ENCODE results near the gene ZNF211. TPM values are rescaled to one million over a fixed set of nuclear protein-coding genes. Genes with fewer than 3 reads are reported as not detected.

Gene ZNF211
- total RNA-seq, 1 donor from 2014 or later = 14.2 TPM

DNA sequence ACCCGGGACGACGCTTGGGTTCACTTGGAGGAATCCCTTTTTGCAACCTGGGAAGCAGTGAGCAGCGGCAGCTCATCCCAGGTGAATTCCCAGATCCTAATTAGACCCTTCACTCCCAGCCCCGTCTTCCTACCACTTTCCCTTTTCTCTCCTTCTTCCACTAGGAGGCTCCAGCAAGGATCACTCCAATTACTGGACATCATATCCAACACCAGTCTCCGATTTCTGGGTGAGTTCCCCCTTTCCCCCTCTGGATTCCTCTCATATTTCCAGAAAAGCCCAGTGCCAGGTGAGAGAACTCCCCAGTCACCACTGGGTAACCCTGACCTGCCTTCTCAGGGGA is 18.7 kb downstream of the ZNF211 start:
- intact Hi-C loops (cut with DNase I) = no loop called here
- DNase-seq (ENCODE audit: low spot score) = no peak

DNA sequence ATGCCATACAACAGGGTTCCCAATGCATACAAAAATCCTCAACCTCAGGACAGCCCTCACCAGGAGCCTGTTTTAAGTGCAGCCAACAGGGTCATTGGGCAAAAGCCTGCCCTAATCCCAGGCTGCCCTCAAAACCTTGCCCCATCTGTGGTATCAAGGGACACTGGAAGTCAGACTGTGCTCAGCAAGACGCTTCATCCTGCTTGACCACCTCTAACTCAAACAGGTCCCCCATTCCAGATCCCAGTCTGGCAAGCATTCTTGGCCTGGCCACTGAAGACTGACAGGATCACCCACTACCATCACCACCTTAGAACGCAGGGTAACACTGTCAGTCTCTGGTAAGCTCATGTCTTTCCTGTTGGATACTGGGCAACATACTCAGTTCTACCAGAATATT is 20.7 kb downstream of the ZNF211 start:
- DNase-seq (ENCODE audit: low spot score) = no peak

DNA sequence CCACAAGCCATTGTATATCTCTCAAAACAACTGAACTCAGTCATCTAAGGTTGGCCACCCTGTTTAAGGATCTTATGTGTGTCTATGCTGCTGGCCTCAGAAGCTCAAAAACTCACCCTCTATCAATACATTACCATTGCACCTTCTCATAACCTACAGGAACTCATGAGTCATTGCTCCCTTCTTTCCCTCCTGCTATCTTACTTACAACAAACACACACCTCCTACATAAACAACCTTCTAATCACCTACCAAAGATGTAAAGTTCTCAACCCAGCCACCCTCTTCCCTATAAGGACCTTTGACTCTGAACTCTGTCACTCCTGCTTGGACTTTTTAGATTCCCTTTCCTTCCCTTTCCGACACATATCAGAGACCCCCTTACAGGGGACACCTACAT is 22.5 kb downstream of the ZNF211 start:
- DNase-seq (ENCODE audit: low spot score) = no peak
- intact Hi-C loops (cut with DNase I) = no loop called here

More for the DNA sequence above, 20.7 kb downstream of the ZNF211 start:
- intact Hi-C loops (cut with DNase I) = no loop called here

DNA sequence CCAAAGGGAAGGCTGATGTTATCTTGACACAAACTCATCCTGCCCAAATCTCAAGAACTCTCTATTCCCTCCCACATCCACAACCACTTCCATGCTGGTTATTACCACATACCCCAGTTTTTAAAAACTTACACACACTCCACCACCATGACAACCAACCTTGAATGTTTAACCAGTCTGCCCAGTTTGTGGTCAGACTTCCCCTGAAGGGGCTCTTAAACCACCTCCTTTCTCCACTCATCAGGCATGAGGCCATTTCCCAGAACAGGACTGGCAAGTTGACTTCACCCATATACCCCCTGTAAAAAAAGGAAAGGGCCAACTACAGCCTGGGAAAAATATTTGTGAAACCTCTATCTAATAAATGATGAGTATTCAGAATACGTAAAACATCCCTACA is 23.4 kb downstream of the ZNF211 start:
- intact Hi-C loops (cut with DNase I) = no loop called here
- DNase-seq (ENCODE audit: low spot score) = no peak

DNA sequence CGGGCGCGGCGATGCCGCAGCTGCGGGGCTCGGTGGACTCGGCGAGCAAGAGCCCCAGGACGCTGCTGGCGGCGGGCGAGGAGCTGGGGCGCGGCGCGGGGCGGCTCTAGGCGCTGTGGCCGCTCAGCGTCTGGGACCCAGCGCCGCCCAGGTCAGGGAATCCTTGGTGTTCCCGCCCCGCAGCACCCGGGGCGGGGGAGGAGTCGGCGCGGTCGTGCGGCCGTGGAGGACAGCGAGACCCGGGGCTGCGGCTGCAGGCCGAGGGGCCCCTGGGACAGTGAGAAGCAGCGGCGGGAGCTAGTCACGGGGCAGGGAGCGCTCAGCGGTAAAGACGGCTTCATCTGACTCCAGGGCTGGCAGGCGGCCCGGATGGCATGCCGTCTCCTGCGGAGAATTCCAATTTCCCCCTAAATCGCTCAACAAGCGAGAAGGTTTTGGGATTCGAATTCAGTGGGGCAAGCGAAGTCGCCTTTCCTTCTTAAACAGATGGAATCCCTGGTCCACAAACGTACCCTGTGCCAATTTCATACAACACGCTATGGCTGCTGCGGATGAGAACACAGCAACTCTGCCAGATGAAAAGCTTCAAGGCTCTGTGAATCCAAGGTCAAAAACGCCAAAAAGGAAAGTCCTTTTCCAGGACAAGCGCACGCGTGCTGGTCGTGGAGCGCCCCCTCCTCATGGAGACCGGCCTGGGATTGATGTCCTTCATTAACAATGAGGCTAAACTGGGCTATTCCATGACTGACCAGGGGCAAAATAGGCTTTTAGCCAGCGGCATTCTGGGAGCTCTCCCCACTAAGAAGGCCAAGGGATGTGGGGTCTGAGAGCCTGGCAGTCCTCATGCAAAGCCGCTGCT is 31.5 kb downstream of the ZNF211 start:
- DNase-seq (ENCODE audit: low spot score) = peak; percentile 76
- intact Hi-C loops (cut with DNase I) = no loop called here

DNA sequence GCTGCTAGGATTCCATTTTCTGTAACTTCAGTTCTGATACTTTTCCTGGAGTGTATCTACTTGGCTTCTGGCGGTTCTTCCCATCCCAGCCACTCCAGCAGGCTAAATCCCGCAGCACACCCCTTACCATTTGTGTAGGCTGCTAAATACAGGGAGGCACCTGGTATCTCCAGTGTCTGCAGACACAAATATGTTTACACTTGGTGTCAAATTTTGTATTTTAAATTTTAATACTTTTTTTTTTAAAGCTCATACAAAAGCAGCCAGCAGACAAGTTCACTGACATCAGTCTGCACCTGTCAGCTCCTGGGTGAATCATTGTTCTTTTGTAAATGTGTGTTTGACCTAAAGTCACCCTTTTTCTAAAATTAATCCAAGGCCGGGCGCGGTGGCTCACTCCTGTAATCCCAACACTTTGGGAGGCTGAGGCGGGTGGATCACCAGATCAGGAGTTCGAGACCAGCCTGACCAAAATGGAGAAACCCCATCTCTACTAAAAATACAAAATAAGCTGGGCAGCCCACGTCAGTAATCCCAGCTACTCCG is 32.4 kb downstream of the ZNF211 start:
- intact Hi-C loops (cut with DNase I) = no loop called here
- no peak for DNase-seq (ENCODE audit: low spot score)

DNA sequence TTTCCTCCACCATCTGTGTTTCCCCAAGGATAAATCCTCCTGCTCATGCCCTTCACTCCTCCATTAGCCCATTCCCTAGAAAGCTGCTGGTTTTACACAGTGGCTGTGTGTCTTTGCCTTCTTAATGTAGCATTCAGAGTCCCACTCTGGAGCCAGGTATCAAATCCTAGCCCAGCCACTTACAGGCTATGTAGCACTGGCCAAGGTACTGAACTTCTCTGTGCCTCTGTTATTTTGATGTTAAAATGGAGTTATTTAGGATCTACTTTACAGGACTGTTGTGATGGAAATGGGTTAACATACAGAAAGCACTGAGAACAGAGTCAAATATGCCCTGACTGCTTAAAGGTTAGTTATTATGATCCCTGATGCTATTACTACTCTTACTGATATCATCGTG is 34.3 kb downstream of the ZNF211 start:
- intact Hi-C loops (cut with DNase I) = no loop called here
- no peak for DNase-seq (ENCODE audit: low spot score)

DNA sequence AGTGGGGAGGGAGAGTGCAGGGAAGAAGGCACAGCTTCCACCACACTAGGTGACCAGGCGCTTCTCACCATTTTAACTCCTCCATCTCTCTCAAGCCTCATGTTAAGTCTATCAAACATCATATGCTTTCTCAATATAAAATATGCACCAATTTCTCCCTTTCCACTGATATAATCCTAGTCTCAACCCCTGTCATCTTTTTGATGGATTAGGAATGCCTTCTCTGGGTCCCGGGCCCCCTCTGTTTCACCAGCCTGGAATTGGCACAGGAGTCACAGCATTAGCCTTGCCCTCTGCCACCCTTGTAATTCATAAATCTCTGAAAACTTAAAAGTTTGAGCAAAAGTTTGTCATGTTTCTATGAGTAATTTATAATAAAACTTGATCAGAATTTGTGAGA is 35.7 kb downstream of the ZNF211 start, which contains the start of gene ZSCAN4:
TSS of gene ZSCAN4 (plus strand) at position 301 of the 400 bp plus-strand sequence. CDS start 7,211 bp downstream, outside the sequence.
- DNase-seq (ENCODE audit: low spot score) = no peak
- intact Hi-C loops (cut with DNase I) = no loop called here

DNA sequence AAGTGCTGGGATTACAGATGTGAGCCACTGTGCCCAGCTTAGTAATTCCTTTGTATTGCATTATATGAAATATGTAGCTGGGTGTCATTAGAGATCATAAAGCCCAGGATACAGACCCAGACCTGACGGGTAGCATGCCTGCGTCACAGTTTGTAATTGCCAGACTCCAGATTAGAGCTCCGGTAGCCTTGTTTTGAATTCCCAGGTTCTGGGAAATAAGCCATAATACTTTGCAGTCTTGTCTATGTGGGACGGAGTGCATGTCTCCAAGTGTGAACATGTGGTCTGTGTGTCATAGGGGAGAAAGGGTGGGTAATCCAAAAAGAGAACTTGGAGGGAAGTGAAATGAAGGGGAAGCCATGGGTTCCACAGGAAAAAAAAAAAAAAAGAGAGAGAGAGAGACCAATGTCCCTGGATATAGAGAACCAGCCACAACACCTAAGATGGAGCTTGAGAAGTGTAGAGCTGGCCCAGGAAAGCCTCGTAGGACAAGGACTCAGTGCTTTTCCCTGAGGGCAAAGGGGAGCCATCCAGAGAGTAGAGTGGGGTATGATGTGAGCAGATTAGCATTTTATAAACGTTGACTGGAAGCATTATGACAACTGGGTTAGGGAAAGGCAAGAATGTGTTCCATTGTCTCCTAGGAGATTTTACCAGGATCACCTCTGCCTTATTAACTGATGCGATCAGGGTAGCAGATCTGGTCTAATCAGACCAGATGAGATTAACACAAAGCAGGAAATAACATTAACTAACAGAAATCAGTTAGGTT is 38.3 kb downstream of the ZNF211 start:
- intact Hi-C loops (cut with DNase I) = no loop called here
- DNase-seq (ENCODE audit: low spot score) = no peak

DNA sequence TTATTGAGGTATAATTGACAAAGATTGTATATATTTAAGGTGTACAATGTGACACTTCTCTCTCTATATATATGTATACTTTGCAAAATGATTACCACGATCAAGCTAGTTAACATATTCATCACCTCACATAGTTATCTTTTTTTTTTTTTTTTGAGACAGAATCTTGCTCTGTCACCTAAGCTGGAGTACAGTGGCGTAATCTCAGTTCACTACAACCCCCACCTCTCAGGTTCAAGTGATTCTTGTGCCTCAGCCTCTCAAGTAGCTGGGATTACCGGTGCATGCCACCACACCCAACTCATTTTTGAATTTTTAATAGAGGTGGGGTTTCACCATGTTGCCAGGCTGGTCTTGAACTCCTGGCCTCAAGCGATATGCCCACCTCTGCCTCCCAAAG is 39.5 kb downstream of the ZNF211 start:
- intact Hi-C loops (cut with DNase I) = no loop called here
- no peak for DNase-seq (ENCODE audit: low spot score)

DNA sequence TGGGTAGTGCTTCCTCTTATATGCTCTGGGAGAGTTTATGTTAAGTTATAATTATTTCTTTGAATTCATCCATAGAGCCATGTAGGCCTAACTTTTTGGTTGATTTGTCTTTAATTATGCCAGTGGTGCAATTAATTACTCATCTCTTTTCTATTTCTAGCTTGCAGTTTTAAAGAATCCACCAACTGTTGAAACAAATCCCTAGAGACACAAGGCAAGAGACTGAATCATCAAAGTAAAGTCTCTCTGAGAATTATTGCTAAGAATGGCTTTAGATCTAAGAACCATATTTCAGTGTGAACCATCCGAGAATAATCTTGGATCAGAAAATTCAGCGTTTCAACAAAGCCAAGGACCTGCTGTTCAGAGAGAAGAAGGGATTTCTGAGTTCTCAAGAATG is 42.9 kb downstream of the ZNF211 start:
- intact Hi-C loops (cut with DNase I) = no loop called here
- DNase-seq (ENCODE audit: low spot score) = no peak

DNA sequence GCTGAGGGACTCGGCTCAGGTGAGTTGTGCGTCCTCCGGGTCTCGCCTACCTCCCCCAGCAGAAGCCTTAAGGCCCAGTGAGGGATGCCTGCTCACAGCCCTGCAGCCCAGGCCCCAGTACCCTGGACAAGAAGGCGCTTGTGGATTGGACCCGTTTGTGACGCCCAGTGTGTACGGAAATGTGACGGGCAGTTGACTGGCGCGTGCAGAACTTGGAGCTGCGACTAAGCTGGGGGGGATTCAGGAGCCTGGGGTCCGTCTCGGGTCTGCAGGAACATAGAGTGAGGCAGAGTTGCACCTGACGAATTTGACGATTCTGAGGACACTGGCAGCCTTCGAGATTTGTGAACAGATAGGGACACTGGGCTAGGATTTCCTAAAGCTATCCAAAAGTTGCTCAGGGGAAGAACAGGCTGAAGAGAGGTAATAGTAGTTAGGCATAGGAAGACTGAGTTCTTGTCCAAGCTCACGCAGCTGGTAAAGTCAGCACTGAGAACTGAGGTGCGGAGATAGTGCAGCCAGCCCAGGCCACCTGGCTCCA is 49.3 kb downstream of the ZNF211 start:
- intact Hi-C loops (cut with DNase I) = no loop called here
- DNase-seq (ENCODE audit: low spot score) = no peak

DNA sequence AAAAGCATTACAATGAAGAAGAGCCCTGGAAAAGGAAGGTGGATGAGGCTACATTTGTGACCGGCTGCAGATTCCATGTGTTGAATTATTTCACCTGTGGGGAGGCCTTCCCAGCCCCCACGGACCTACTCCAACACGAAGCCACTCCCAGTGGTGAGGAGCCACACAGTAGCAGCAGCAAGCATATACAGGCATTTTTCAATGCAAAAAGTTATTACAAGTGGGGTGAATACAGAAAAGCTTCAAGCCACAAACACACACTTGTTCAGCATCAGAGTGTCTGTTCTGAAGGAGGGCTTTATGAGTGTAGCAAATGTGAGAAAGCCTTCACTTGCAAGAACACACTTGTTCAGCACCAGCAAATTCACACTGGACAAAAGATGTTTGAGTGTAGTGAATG is 53.8 kb downstream of the ZNF211 start:
- intact Hi-C loops (cut with DNase I) = no loop called here
- no peak for DNase-seq (ENCODE audit: low spot score)

DNA sequence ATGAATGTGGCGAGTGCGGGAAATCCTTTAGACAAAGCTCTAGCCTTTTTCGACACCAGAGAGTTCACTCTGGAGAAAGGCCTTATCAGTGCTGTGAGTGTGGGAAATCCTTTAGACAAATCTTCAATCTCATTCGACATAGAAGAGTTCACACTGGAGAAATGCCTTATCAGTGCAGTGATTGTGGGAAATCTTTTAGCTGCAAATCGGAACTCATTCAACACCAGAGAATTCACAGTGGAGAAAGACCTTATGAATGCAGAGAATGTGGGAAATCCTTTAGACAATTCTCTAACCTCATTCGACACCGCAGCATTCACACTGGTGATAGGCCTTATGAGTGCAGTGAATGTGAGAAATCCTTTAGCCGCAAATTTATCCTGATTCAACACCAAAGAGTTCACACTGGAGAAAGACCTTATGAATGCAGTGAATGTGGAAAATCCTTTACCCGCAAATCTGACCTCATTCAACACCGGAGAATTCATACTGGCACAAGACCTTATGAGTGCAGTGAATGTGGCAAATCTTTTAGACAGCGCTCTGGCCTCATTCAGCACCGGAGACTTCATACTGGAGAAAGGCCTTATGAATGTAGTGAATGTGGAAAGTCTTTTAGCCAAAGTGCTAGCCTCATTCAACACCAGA is 54.5 kb downstream of the ZNF211 start:
- DNase-seq (ENCODE audit: low spot score) = no peak
- intact Hi-C loops (cut with DNase I) = no loop called here

DNA sequence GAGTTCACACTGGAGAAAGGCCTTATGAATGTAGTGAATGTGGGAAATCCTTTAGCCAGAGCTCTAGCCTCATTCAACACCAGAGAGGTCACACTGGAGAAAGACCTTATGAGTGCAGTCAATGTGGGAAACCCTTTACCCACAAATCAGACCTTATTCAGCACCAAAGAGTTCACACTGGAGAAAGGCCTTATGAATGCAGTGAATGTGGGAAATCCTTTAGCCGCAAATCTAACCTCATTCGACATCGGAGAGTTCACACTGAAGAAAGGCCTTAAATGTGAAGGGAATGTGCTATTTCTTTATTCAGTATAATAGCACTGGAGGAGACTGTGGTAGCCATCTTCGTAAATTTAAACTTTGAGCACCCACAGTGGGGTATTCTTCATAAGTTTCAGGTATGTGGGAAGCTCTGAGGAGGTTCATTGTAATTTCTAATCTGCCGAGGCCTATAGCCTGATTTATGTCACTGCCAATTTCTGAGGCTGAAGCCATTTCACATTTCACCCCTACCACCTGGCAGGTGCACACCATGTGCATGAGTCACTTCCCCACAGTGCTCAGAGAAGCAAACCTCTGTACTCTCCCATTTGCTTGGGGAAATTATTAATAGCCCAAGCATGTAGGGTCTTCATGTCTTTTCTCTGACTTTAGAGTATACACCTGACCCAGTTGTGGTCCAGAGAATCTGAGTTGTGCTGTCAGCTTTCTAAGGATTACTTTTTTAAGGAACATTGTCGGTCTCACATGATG is 55.2 kb downstream of the ZNF211 start:
- intact Hi-C loops (cut with DNase I) = no loop called here
- DNase-seq (ENCODE audit: low spot score) = no peak

DNA sequence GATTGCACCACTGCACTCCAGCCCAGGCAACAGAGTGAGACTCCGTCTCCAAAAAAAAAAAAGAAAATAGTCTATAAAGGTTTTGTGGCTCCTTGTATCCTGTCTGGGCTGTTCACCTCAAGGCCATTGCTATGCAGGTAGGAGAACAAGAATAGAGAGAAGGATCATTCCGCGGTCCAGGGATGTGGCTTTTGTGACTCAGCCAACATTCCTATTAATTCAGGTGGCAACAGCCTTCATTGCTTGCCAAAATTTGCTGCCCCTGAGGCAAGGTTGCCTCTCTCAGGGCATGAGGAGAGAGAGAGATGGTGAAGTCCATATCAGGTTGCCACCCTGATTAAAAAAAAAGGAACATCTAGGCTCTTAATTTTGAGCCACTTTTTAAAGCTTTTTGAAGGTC is 56.8 kb downstream of the ZNF211 start:
- intact Hi-C loops (cut with DNase I) = no loop called here

More for the DNA sequence above, 56.8 kb downstream of the ZNF211 start:
- DNase-seq (ENCODE audit: low spot score) = no peak
